ENCODE data around the gene FBXO31.
"Not testable (repeated sequence)": the region's sequence is repeated elsewhere in the genome, so short reads cannot be mapped to it uniquely, and the experiment has no call there.

GRCh38 chr16:87362828-87363559 lies 20.6 kb downstream of the FBXO31 start:
- TF ChIP-seq, protein P1, sequence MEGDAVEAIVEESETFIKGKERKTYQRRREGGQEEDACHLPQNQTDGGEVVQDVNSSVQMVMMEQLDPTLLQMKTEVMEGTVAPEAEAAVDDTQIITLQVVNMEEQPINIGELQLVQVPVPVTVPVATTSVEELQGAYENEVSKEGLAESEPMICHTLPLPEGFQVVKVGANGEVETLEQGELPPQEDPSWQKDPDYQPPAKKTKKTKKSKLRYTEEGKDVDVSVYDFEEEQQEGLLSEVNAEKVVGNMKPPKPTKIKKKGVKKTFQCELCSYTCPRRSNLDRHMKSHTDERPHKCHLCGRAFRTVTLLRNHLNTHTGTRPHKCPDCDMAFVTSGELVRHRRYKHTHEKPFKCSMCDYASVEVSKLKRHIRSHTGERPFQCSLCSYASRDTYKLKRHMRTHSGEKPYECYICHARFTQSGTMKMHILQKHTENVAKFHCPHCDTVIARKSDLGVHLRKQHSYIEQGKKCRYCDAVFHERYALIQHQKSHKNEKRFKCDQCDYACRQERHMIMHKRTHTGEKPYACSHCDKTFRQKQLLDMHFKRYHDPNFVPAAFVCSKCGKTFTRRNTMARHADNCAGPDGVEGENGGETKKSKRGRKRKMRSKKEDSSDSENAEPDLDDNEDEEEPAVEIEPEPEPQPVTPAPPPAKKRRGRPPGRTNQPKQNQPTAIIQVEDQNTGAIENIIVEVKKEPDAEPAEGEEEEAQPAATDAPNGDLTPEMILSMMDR (IDR thresholded peaks at IDR 0.05), result not testable (repeated sequence)
- not testable (repeated sequence) for TF ChIP-seq EZH2 (IDR thresholded peaks at IDR 0.05)

Data from neural progenitor cell (in vitro differentiated cells).